ENCODE measurements around the gene RAB36. TPM values are rescaled to one million over a fixed set of nuclear protein-coding genes. Genes with fewer than 3 reads are reported as not detected.
A peak's percentile ranks its signal among the peaks of the same experiment; 100 is the strongest.

RAB36 gene
- total RNA-seq, 2 experiments from 2014 or later: 0.41 to 3.0 TPM

- no peak for DNase-seq (ENCODE audit: low spot score)
- H3K27ac ChIP-seq (ENCODE audit: low read depth, low read length, poor library complexity, severe bottlenecking): no peak overlapping the region
- H3K36me3 ChIP-seq (ENCODE audit: insufficient read depth, low read length): peaks cover 11% of the 10 kb centered on the region
- H3K79me2 ChIP-seq (ENCODE audit: insufficient read depth, low read depth, low read length): peaks cover 10% of the 10 kb centered on the region; the same call in 1 of the 2 replicates
- TF ChIP-seq CTCF (conservative IDR thresholded peaks at IDR 0.05; ENCODE audit: low read length): no peak
- no peak for TF ChIP-seq EZH2phosphoT487 (IDR thresholded peaks at IDR 0.05; ENCODE audit: borderline replicate concordance, low read depth, low read length)
- H3K9me3 ChIP-seq (ENCODE audit: low read length): peaks cover 15% of the 10 kb centered on the region
- no peak overlapping the region for H3K4me3 ChIP-seq (ENCODE audit: low read depth, low read length, poor library complexity, severe bottlenecking)
- ChIA-PET POLR2A (interaction anchor here (1.5 kb wide), 1 partner anchor 102 kb away, joined by 3 read pairs; no protein-coding TSS in a partner anchor), CTCF (ENCODE audit: unreplicated experiment) (interaction anchor here (0.5 to 1.1 kb wide), 4 partner anchors 43 to 219 kb away, joined by 3 read pairs; no protein-coding TSS in a partner anchor)
- H2AFZ ChIP-seq (ENCODE audit: low read length): no peak overlapping the region
- peaks cover 46% of the 10 kb centered on the region for H3K4me1 ChIP-seq (ENCODE audit: insufficient read depth, low read length, poor library complexity, severe bottlenecking)
- no TSS peak for BruUV-seq (replicated peaks)
- H3K9me2 ChIP-seq (ENCODE audit: insufficient read depth, low read length): no peaks in the 10 kb centered on the region
- intact Hi-C loops (cut with micrococcal nuclease; ENCODE audit: unreplicated experiment): no loop called here
- H4K20me1 ChIP-seq (ENCODE audit: insufficient read depth, low read length): 0 out of 2 replicates have a peak, but pooled peaks cover 2% of the 10 kb centered on the region
- H3K4me2 ChIP-seq (ENCODE audit: low read length): no peak overlapping the region
Observed at GRCh38 chr22:23177197-23177596, 31.9 kb downstream of the RAB36 start.

GRCh38 chr22:23178512-23179254, 33.4 kb downstream of the RAB36 start:
- no TSS peak for BruUV-seq (replicated peaks)
- Histone ChIP-seq H3K9me3 (ENCODE audit: low read length) (peaks cover 15% of the 10 kb centered on the region), H3K27ac (ENCODE audit: low read depth, low read length, poor library complexity, severe bottlenecking) (peak overlapping the region; percentile 33), H2AFZ (ENCODE audit: low read length) (no peak overlapping the region; the same call in 1 of the 2 replicates), H3K36me3 (ENCODE audit: insufficient read depth, low read length) (peaks cover 16% of the 10 kb centered on the region), H3K9me2 (ENCODE audit: insufficient read depth, low read length) (no peaks in the 10 kb centered on the region), H3K4me3 (ENCODE audit: low read depth, low read length, poor library complexity, severe bottlenecking) (no peak overlapping the region), H3K4me2 (ENCODE audit: low read length) (peak overlapping the region; percentile 85), H3K79me2 (ENCODE audit: insufficient read depth, low read depth, low read length) (peaks cover 25% of the 10 kb centered on the region), H4K20me1 (ENCODE audit: insufficient read depth, low read length) (peaks cover 16% of the 10 kb centered on the region), H3K4me1 (ENCODE audit: insufficient read depth, low read length, poor library complexity, severe bottlenecking) (peaks cover 57% of the 10 kb centered on the region)
- CTCF ChIA-PET (ENCODE audit: unreplicated experiment): interaction anchor here (0.5 to 1.5 kb wide), 3 partner anchors 61 to 117 kb away, joined by 3 to 10 read pairs (median 7); no protein-coding TSS in a partner anchor
- intact Hi-C loops (cut with micrococcal nuclease; ENCODE audit: unreplicated experiment): loop anchor here (1.0 to 2.0 kb wide), 3 partner anchors 42 to 112 kb away; no protein-coding TSS in a partner anchor
- POLR2A ChIA-PET: interaction anchor here (0.6 kb wide), 1 partner anchor 1488 kb away, joined by 3 read pairs; no protein-coding TSS in a partner anchor
- peak; percentile 70 for DNase-seq (ENCODE audit: low spot score)
- TF ChIP-seq CTCF (conservative IDR thresholded peaks at IDR 0.05; ENCODE audit: low read length) (peak; percentile 99), EZH2phosphoT487 (IDR thresholded peaks at IDR 0.05; ENCODE audit: borderline replicate concordance, low read depth, low read length) (no peak)
